Right lobe of liver (tissue), 4 donors: ENCODE measurements around the gene CTXN1.

ENCODE experiments used
- CTCF ChIP-seq, 4 donors: fragments of 200-600 bp in 3 of 4; fragments of 450-650 bp in 1 of 4; IDR thresholded peaks; one replicate each; pipeline versions ENCODE4 v1.5.1 to v1.8.0; 2016 to 2022; ENCODE audit warnings: antibody characterized with exemption in 4 of 4, mild to moderate bottlenecking in 2 of 4
- POLR2A ChIP-seq: fragments of 450-650 bp; IDR thresholded peaks from one replicate; pipeline ENCODE4 v1.6.1; 2017; ENCODE audit warnings: antibody characterized with exemption, mild to moderate bottlenecking
- donor health status: DM: no; HTN: no; CAD: no.
- donor health status: DM: no; HTN: no; CAD: no.
- donor health status: DM: no; HTN: yes; CAD: no.

- no peak for TF ChIP-seq CTCF (IDR thresholded peaks at IDR 0.05)
- no peak for TF ChIP-seq POLR2A
Measured at GRCh38 chr19:7916955-7917266, 9.0 kb downstream of the CTXN1 start.
